ENCODE measurements around the gene TNRC18.

DNA sequence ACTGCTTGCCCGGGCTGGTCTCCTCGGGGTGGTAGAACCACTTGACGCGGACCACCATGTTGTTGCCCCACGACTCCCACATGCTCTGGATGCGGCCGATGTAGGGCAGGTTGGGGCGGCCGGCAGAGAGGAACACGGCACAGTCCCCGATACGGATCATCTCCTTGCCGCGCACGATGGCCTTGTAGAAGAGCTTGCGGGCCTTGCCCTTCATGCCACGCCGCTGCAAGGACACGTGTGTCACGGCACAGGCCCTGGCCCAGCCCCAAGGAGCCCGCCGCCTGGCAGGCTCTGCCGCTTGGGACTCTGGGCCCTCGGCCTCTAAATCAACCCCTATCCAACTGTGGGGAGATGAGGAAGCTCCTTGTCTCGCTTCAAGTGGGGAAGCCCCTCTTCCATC, 114.5 kb downstream of the TNRC18 start:
- TF ChIP-seq, protein P1, sequence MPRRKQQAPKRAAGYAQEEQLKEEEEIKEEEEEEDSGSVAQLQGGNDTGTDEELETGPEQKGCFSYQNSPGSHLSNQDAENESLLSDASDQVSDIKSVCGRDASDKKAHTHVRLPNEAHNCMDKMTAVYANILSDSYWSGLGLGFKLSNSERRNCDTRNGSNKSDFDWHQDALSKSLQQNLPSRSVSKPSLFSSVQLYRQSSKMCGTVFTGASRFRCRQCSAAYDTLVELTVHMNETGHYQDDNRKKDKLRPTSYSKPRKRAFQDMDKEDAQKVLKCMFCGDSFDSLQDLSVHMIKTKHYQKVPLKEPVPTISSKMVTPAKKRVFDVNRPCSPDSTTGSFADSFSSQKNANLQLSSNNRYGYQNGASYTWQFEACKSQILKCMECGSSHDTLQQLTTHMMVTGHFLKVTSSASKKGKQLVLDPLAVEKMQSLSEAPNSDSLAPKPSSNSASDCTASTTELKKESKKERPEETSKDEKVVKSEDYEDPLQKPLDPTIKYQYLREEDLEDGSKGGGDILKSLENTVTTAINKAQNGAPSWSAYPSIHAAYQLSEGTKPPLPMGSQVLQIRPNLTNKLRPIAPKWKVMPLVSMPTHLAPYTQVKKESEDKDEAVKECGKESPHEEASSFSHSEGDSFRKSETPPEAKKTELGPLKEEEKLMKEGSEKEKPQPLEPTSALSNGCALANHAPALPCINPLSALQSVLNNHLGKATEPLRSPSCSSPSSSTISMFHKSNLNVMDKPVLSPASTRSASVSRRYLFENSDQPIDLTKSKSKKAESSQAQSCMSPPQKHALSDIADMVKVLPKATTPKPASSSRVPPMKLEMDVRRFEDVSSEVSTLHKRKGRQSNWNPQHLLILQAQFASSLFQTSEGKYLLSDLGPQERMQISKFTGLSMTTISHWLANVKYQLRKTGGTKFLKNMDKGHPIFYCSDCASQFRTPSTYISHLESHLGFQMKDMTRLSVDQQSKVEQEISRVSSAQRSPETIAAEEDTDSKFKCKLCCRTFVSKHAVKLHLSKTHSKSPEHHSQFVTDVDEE (CRISPR knock-in tag; IDR thresholded peaks at IDR 0.05), result no peak
- no peak for TF ChIP-seq BACH2 (CRISPR knock-in tag; IDR thresholded peaks at IDR 0.05; ENCODE audit: borderline replicate concordance)
- no peak for TF ChIP-seq OSR1 (CRISPR knock-in tag; IDR thresholded peaks at IDR 0.05)
- TF ChIP-seq, protein P2, sequence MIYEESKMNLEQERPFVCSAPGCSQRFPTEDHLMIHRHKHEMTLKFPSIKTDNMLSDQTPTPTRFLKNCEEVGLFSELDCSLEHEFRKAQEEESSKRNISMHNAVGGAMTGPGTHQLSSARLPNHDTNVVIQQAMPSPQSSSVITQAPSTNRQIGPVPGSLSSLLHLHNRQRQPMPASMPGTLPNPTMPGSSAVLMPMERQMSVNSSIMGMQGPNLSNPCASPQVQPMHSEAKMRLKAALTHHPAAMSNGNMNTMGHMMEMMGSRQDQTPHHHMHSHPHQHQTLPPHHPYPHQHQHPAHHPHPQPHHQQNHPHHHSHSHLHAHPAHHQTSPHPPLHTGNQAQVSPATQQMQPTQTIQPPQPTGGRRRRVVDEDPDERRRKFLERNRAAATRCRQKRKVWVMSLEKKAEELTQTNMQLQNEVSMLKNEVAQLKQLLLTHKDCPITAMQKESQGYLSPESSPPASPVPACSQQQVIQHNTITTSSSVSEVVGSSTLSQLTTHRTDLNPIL (CRISPR knock-in tag; IDR thresholded peaks at IDR 0.05; ENCODE audit: low read depth), result no peak
- no peak for TF ChIP-seq ESRRG (CRISPR knock-in tag; IDR thresholded peaks at IDR 0.05)
- no peak for TF ChIP-seq PPARA (CRISPR knock-in tag; IDR thresholded peaks at IDR 0.05; ENCODE audit: borderline replicate concordance)
- TF ChIP-seq ZFP3 (CRISPR knock-in tag; IDR thresholded peaks at IDR 0.05), result no peak
- TF ChIP-seq, protein P3, sequence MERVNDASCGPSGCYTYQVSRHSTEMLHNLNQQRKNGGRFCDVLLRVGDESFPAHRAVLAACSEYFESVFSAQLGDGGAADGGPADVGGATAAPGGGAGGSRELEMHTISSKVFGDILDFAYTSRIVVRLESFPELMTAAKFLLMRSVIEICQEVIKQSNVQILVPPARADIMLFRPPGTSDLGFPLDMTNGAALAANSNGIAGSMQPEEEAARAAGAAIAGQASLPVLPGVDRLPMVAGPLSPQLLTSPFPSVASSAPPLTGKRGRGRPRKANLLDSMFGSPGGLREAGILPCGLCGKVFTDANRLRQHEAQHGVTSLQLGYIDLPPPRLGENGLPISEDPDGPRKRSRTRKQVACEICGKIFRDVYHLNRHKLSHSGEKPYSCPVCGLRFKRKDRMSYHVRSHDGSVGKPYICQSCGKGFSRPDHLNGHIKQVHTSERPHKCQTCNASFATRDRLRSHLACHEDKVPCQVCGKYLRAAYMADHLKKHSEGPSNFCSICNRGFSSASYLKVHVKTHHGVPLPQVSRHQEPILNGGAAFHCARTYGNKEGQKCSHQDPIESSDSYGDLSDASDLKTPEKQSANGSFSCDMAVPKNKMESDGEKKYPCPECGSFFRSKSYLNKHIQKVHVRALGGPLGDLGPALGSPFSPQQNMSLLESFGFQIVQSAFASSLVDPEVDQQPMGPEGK (CRISPR knock-in tag; IDR thresholded peaks at IDR 0.05; ENCODE audit: borderline replicate concordance), result no peak
- no peak for TF ChIP-seq CSDC2 (CRISPR knock-in tag; IDR thresholded peaks at IDR 0.05)
- TF ChIP-seq, protein P4, sequence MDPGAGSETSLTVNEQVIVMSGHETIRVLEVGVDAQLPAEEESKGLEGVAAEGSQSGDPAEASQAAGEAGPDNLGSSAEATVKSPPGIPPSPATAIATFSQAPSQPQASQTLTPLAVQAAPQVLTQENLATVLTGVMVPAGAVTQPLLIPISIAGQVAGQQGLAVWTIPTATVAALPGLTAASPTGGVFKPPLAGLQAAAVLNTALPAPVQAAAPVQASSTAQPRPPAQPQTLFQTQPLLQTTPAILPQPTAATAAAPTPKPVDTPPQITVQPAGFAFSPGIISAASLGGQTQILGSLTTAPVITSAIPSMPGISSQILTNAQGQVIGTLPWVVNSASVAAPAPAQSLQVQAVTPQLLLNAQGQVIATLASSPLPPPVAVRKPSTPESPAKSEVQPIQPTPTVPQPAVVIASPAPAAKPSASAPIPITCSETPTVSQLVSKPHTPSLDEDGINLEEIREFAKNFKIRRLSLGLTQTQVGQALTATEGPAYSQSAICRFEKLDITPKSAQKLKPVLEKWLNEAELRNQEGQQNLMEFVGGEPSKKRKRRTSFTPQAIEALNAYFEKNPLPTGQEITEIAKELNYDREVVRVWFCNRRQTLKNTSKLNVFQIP (CRISPR knock-in tag; IDR thresholded peaks at IDR 0.05; ENCODE audit: borderline replicate concordance, low read depth), result no peak
- no peak for TF ChIP-seq ARNTL (CRISPR knock-in tag; IDR thresholded peaks at IDR 0.05; ENCODE audit: borderline replicate concordance, low read depth)
- TF ChIP-seq ZC3H10 (CRISPR knock-in tag; IDR thresholded peaks at IDR 0.05), result no peak
- TF ChIP-seq TOX (CRISPR knock-in tag; IDR thresholded peaks at IDR 0.05; ENCODE audit: borderline replicate concordance), result no peak
